ENCODE measurements around the gene TBXA2R.

TBXA2R gene

DNA sequence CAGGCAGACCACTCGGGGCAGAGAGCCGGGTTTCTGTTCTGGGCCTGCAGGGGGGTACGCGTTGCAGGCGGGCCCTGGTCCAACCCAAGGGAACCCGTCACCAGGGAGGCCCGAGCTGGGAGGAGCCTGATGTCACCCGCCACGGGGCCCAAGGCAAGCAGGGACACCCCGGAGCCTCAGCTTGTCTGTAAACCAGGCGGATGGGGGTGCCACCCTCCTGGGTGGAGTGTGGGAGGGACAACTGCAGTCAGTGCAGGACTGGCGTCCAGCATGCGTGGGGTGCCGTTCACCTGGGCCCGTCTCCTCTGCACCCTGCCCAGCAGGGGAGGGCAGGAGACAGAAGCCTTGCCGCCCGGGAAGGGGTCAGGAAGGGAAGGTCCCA lies 12.9 kb upstream of the TBXA2R start:
- no peak for DNase-seq (ENCODE audit: low read depth)

DNA sequence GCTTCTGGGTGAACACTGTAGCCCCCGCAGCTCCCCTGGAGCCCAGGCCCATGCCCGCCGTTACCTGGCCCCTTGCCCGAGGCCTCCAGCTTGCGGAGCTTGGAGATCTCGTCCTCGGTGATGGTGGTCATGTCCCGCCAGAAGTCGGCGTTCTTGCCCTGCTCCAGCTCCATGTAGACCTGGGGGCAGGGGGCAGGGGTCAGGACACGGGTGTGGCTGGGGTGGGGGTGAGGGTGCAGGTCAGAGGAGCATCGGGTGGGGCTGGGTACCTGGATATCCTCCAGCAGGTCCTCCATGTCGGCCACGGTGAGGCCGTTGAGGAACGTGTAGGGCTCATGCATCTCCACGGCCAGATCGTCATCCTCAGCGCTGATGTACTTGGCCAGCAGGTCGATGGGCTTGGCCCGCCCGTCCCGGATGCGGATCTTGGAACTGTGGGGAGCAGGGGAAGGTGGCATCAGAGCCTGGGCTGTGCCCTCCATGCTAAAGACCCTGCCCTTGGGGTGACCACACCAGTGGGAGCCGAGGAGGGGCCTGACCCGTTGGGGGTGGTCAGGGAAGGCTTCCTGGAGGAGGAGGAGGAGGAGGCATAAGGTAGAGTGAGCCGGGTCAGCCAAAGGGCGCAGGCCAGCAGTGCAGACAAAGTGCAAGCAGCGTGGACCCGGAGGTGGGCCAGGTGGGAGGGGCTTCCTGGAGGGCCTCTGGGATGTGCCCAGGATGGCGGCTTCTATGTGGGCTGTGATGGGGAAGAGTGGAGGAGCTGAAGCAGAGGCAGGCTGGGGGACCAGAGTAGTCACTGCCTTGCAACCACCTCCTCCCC lies 12.3 kb upstream of the TBXA2R start:
- DNase-seq (ENCODE audit: low read depth), result no peak

DNA sequence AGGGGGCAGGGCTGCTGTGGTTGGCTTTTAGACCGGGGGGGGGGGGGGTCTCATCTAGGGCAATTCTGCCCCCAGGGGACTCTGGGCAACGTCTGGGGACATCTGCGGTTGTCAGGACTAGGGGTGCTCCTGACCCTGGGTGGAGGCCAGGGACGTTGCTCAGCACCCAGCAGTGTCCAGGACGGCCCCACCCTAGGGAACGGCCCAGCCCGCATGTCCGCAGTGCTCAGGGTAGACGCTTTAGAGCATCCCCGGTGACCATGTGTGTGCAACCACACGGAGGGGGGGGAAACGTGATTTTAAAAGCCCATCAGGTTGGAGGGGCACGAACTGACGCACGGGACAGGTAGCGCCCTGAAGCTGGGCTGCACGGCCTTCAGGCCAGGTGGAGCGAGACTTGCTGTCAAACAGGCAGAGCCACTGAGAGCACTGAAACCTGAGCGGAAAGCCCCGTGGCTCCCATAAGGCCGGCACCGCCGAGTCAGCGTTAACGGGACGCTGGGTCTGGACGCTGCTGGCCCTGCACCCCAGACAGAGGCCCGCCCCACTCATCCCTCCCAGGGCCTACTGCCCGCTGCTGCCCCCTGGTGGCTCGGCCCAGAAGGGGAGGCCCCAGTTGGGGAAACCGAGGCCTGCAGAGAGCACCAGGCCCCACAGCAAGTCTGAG lies 11.6 kb upstream of the TBXA2R start:
- peak; percentile 36 for DNase-seq (ENCODE audit: low read depth)

DNA sequence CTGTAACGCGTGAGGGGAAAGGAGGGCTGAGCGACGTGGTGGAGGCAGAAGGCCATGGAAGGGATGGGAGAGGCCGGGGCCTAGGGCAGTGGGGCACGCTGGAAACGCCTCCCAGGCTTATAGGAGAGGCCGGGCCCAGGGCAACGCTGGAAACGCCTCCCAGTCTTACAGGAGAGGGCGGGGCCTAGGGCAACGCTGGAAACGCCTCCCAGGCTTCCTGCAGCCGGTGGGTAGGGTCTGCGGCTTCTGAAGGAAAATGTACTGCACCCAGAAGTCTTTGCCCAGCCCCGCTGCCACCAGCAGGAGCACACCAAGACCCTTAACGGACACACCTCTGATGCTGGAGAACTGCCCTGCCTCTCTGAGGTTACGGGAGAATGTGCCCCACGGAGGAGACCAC lies 10.8 kb upstream of the TBXA2R start:
- no peak for DNase-seq (ENCODE audit: low read depth)

DNA sequence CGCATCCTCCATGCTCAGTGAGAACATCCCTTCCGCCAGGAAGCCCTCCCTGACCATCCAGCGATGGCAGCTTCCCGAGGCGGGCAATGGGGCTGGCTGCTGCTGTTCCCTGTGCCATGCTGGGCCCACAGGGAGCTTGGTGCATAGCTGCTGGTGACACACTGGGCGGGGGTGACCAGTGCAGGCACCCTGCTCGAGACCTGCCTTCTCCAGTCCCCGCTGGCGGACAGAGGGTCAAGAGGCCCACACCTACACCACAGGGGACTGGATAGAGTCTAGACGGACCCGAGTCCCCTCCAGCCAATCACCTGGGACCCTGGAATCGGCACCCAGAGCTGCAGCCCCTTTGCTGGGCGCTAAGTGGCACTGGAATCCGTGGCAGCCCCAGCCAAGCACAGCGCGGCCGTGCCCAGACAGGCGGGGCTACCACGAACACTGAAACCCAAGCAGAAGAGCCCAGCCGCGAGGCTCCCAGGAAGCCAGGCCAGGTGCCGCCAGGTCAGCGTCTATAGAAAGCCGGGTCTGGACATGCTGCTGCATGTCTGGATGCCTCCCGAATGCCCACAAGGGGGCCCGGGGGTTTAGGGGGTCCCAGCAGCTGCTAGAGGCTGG lies 9.0 kb upstream of the TBXA2R start:
- no peak for DNase-seq (ENCODE audit: low read depth)

DNA sequence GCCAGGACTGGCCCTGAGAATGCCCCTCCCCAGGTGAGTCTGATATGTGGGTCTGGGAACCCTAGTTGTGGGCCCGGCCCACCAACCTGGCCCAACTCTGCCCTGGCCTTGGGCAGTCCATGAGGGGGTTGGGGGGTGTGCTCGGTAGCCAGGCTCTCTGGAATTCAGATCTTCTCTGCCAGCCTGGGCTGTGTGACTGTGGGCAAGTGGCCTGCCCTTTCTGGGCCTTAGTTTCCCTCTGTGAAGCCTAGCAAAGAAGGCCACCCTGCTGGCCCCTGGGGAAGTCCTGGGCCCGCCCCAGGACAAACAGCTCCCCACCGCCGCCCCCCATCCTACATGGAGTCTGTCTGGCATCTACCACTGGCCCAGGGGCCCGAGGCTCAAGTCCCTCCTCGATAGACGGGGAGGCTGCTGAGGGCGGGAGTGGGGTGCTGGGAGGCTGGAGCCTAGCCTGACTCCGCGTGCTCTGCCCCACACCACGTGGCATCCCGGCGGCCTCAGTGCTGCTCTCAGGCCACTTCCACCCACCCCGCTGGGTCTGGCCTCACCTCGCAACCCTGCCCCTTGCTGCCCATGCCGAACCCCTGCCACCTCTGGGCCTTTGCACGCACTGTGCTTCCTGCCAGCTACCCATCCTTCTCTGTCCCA lies 8.3 kb upstream of the TBXA2R start:
- DNase-seq (ENCODE audit: low read depth), result no peak

DNA sequence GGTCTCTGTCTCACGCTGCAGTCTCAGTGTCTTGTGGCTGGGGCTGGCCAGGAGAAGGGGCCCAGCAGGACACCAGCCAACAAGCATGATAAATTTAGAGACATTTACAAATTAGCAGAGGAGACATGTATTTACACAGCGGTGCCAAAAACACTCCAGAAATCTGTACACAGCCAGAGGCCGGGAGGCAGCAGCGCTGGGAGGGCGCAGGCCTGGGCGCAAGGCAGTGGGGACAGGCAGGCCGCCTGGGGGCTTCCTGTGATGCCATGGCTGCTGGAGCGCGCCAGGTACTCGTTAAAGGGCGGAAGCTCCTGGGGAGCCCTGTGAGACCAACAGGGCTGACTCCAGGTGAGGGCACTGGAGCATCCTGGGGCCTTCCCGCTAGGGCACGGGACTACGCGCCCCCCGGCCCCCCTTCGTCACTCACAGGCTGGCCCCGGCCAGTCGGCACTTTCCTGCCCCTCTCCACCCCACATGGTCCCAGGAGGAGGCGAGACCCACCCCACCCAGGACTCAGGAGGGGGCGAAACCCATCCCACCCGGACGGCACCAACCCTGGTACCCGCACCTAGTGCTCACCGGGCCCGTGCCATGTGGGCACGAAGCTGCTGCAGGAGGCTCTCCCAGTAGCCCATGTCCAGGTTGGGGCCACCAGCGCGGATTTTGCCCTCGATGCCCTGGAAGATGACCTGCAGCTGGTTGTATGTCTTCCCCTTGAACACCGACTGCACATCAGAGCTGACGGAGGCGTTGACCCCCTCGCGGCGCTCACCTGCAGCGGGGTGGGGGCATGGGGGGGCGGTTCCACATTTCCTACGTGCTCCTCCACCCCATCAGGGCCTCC lies 7.4 kb upstream of the TBXA2R start:
- no peak for DNase-seq (ENCODE audit: low read depth)

DNA sequence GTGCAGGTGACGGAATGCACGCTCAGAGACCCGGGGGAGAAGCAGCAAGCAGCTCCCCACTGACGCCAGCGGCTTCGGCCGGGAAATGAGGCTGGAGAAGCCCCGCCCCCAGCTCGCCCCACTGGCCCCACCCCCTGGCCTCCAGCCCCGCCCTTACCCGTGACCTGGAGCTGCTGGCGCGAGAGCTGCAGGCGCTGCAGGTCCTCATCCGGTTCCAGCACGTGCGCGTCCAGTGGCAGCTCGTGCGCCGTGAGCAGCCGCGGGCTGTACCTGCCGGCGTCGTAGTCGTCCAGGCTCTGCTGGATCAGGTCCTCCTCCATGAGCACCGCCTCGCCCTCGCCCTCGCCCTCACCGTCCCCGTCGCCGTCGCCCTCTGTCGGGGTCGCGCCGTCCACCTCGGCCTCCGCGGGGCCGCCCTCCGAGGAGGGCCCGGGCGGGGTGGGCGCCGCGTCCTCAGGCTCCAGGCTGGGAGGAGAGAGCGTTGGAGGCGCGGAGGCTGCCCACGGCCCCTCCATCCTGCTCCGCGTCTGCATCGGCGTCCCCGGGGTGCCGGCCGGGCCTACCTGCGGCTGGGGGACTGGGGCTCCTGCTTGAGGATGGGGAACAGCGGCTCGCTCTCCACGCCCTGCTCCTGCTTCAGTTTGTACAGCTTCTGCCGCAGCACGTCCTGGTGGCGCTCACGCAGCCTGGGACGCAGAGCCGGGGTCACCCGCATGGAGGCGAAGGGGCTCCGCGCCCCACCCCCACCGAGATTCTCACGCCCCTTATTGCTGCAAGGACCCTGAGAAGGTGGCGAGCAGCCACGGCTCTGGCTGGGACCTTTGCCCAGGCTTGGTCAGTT lies 6.4 kb upstream of the TBXA2R start:
- DNase-seq (ENCODE audit: low read depth), result no peak

DNA sequence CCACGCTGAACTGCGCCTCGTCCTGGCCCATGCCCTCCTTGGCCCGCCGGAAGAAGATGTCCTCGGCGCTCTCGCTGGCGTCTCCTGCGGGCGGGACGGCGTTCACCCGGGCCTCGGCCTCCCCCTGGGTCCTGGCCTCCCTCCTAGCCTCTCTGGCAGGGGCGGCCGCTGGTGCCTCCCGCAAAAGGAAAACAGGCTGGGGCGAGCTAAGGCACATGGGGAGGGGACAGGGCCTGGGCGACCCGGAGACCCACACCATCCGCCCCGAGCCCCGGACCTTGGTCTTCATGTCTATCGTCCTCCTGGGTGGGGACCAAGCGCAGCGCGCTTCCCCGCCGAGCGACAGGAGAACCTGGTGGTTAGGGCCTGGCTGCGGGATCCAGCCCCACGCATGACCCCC lies 5.7 kb upstream of the TBXA2R start:
- no peak for DNase-seq (ENCODE audit: low read depth)

DNA sequence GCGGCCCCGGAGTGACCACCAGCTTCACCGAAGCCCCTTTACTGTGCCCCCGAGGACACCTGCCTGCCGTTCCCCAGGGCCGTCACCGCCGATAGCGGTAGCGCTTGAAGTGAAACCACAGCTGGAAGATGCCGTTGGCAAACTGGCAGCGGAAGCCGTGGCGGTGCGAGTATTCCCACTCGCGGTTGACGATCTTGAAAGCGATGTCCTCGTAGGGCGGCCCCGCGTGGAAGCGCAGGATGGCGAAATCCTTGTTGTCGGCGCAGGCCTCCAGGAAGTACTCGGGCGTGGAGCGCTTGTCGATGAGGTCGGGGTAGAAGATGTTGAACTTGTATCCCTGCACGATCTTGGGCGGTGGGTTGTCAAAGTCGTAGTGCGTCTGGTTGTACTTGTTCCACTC lies 5.2 kb upstream of the TBXA2R start:
- DNase-seq (ENCODE audit: low read depth), result no peak

DNA sequence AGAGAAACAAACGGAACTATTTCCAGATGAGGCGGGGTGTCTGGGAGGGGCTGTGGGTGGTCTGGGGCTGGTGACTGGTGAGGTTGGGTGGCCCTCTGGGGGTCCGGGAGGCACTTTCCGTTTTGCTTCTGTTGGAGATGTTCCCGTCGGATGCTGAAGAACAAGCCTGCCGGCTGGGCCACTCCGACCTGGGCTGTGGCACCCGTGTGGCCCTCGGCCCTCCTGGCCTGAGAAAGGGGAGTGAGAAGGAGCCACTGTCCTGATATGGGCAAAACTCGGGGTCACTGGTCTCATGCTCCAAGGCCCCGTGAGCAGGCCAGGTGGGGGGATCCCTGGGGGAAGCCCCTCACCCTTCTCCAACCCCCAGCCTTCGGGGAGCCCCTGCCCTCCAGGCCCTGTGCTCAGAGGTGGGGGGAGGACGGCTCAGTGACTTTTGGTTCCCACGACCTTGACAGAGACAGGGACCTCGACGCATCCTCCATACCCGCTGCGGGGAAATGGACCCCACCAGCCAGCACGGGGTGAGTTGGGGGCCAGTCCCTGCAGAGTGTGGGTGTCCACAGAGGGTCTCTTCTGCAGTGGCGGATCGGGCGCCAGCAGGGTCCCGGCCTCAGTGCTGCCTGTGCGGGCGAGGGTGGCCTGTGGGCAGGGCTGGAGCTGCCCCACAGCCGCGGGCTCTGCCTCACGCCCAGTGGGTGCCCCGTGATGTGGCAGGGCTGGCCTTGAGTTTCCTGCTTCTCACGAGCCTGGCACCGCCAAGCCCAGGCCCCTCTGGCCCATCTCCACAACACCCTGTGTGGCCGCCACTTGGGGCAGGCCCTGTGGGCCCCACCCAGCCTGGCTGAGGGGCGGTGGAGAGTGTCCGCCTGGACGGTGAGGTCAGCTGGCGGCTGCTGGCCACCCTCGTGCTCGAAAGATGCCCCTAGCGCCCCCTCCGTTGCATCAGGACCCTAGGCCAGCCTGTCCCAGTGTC lies 4.4 kb upstream of the TBXA2R start:
- DNase-seq (ENCODE audit: low read depth), result no peak

DNA sequence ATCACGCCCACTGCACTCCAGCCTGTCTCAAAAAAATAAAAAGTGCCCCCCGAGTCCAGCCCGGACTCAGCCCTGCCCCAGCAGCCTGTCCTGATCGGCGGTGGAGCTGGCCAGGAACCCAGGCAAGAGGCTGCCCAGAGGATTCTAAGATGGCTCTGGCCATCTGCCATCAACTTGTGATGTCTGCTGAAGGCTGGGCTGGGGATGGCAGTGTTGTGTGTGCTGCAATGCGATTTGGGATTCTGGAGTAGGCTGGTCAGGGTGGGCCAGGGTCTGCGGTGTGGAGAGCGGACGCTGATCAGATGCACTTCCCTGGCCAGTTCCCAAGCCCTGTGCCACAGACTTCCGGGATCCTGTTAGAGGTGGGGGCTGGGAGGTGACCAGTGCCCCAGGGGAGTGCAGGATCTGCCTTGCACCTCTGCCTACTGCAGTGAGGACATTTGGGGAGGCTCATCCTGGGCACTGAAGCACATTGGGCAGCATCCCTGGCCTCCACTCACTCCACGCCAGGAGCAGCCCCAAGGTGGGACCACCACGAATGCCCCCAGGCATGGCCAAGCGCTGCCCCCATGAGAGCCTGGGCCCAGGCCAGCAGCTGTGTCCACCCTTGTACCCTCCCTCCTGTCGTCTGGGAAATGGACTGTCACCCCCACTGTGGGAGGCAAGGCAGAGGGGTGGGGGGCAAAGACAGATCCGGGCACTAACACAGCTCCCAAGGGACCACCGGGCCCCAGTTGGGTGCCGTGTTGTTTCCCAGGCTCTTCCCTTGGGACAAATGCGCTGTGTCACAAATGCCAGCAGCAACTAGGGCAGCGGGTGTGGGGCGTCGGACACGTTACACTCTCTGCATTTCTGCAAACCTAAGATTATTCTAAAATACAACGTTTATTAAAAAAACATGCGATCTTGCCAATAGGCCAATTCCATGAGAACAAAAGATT lies 3.4 kb upstream of the TBXA2R start:
- no peak for DNase-seq (ENCODE audit: low read depth)

DNA sequence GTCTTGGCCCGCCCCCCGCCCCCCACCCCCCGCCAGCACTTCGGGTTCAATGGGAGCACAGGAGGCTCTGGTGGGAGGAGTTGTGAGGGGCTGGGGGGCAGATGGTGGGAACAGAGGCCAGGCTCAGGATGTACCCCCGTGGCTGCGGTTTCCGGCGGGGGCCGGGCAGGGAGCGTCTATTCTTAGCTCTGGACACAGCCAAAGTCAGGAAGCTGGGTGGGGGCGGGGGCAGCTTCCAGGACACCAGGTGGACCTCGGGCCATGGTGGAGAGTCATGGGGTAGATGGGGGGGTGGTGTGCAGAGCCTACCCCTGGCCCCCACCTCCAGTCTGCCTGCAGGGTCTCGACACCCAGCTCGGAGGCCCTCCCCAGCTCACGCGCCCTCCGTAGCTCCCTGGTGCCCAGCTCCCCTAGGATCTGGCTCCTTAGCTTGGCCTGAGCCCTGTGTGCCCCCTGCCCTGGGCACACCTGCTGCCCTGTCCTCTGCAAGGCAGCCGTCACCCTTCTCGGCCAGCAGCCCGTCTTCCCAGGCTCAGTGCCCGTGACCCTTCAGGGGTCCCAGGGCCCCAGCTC lies 2.2 kb upstream of the TBXA2R start:
- DNase-seq (ENCODE audit: low read depth), result no peak

DNA sequence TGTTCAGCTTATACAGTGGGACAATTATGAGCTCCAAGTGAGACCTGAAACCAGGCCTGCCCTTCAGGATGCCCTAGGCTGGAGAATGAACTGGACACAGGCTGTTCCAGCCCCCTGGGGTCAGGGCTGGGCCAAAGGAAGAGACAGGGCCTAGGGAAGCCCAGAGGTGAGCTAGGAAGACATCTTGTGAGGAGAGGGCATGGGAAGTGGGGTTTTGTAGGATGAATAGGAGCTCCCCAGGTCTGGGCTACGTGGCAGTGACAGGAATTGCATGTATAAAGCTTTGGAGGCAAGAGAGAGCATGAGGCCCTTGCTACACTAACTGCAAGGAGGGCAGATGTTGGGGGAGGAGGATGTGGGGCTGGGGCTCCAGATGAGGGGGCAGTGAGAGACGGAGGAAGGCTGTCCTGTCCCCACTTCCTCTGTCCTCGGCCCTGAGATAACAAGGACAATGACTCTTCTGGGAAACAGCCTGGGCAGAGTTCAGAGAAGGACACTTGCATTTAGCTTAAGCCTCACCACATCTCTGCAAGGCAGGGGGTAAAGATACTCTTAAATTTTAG lies 1.5 kb upstream of the TBXA2R start:
- no peak for DNase-seq (ENCODE audit: low read depth)

DNA sequence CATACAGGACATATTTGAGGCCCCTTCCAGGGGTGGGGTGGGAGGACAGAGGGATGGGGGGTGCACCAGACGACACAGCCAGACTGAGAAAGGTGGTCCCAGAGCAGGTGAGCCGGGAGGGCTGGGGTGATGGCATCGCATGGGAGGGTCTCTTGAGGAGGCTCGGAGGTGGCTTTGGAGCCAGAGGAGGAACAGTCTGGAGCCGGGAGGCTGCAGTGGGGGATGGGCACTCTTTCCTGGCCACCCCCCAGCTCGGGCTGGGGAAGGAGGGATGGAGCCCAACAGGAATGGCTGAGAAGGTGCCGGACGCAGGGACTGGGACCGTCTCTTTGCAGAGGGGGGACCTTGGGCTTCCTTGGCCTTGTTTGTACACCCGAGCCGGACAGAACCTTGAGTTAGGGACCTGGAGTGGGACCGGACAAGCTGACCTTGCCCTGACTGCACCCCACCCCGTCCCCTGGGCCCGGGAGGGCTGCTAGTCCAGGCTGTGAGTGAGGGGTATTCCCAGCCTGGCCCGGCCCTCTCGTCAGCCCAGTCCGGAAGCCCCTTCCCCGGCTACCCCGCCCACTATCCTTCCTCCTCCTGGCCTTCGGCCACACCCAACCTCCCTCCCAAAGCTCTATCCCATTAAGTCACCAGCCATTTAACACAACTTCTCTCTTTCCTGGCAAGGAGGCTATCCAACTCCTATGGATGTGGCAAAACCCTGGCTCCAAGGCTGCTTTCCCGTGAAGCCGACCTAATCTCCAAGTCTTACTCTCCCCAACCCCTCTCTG lies 816 bp upstream of the TBXA2R start:
- no peak for DNase-seq (ENCODE audit: low read depth)

DNA sequence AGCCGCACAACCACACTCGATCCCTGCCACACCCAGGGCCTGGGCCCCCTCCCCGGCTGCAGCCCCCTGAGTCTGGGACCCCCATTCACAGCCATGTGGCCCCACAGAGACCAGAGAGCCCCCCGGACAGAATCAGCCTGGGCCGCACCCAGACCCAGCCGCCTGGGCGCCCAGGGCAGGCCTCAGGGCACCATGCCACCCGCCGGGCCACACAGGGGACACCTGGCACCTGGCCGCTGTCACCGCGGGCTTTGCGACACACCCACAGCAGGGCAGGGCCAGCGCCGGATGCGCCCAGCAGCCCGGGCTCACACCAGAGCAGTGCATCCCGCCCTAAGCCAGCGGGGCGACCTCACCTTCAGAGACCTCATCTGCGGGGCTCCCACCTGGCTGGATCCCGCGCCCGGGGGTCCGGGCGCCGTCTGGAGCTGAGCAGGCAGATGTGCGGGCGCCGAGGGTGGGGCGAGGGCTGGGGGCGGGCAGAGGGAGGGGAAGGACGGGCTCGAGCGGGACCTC lies 443 bp downstream of the TBXA2R start:
- no peak for DNase-seq (ENCODE audit: low read depth)

DNA sequence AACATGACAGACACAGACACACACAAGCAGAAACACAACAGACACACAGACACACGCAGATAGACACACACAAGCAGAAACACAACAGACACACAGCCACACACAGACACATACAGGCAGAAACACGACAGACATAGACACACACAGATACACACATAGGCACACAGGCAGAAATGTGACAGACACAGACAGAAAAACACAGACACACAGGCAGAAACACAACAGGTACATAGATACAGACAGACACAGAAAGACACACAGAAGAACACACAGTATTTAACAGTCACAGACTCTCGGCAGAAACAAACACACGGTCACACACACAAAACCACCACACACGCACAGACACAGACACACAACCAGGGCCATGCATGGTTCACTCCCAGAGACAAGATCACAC lies 905 bp downstream of the TBXA2R start:
- no peak for DNase-seq (ENCODE audit: low read depth)

All from amniotic epithelial cell (primary cell).